ENCODE measurements around the gene RIMBP3B.
"Not testable (repeated sequence)": the region's sequence is repeated elsewhere in the genome, so short reads cannot be mapped to it uniquely, and the experiment has no call there.

DNA sequence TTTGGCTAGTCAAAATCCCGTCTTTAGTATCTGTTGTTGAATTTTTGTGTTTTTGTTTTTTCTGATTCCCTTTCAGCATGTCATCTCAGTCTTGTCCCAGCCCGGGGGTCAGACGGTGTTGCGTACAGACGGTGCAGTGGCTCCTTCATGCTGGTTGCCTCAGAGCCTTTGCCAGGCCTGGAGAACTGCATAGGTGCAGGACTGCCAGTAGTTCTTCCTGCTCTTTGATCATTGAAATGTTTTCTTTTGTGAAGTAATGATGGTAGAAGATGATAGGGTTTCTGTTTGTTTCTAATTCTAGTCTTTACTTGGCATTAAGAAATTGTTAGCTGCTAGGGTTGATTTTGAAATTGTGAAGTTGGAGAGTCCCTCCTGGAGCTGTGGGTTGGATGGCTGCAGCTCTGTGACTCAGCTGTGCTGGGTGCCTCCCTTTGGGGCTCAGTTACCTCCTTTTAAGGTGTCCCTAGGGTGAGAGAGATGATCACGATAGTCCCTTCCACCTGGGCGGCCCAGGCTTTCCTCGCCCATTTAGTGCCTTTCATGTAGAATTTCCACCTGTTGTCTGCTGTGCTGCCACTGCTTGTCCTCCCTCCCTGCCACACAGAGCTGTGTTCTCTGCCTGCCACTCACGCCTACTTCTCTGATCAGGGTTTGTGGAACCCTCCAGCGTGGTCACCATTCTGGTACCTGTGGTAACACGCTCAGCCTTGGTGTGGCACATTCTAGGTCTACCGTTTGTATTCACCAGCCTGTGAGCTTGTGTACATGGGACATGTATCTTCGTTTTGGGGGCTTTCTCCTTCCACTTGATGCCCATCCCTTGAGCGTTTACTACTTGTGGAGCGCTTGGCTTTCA lies 51.1 kb downstream of the RIMBP3B start:
- TF ChIP-seq, protein P1, sequence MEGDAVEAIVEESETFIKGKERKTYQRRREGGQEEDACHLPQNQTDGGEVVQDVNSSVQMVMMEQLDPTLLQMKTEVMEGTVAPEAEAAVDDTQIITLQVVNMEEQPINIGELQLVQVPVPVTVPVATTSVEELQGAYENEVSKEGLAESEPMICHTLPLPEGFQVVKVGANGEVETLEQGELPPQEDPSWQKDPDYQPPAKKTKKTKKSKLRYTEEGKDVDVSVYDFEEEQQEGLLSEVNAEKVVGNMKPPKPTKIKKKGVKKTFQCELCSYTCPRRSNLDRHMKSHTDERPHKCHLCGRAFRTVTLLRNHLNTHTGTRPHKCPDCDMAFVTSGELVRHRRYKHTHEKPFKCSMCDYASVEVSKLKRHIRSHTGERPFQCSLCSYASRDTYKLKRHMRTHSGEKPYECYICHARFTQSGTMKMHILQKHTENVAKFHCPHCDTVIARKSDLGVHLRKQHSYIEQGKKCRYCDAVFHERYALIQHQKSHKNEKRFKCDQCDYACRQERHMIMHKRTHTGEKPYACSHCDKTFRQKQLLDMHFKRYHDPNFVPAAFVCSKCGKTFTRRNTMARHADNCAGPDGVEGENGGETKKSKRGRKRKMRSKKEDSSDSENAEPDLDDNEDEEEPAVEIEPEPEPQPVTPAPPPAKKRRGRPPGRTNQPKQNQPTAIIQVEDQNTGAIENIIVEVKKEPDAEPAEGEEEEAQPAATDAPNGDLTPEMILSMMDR (conservative IDR thresholded peaks at IDR 0.05), result not testable (repeated sequence)
- TF ChIP-seq EZH2 (IDR thresholded peaks at IDR 0.05; ENCODE audit: low read depth), result not testable (repeated sequence)

All from PC-9 (cell line).